Testis (tissue), 3 donors: Measurements from ENCODE around the gene COLGALT1. TPM values are rescaled to one million over a fixed set of nuclear protein-coding genes. Genes with fewer than 3 reads are reported as not detected.
"Not testable (repeated sequence)": the region's sequence is repeated elsewhere in the genome, so short reads cannot be mapped to it uniquely, and the experiment has no call there.

Source experiments
- DNase-seq: peaks from one replicate; pipeline ENCODE4 v3.0.0-alpha.2; 2019
- H3K27ac ChIP-seq, 2 donors: fragments of 200-600 bp; sonication (generic); one replicate each; pipeline ENCODE4 v1.5.1; 2019
- H3K27me3 ChIP-seq: fragments of 200-600 bp; sonication (generic); one replicate; pipeline ENCODE4 v1.5.1; 2019
- H3K36me3 ChIP-seq: fragments of 200-600 bp; sonication (generic); one replicate; pipeline ENCODE4 v1.5.1; 2017; ENCODE audit warnings: low read depth; ENCODE audit errors: missing control alignments
- H3K4me1 ChIP-seq: fragments of 200-600 bp; sonication (generic); one replicate; pipeline ENCODE4 v1.5.1; 2019
- H3K4me3 ChIP-seq, 2 donors: fragments of 200-600 bp; sonication (generic); one replicate each; pipeline ENCODE4 v1.5.1; 2017 to 2019
- H3K9me3 ChIP-seq: fragments of 200-600 bp; sonication (generic); one replicate; pipeline ENCODE4 v1.5.1; 2017
- CTCF ChIP-seq, 3 experiments: fragments of 450-650 bp in 2 of 3; fragments of 200-600 bp in 1 of 3; sonication (generic) in 1 of 3; IDR thresholded peaks; one replicate each; pipeline ENCODE4 v1.5.1; 2016 to 2019; ENCODE audit warnings: antibody characterized with exemption in 3 of 3, mild to moderate bottlenecking in 2 of 3, moderate library complexity in 1 of 3
- POLR2A ChIP-seq: fragments of 450-650 bp; IDR thresholded peaks from one replicate; pipeline ENCODE4 v1.6.1; 2017; ENCODE audit warnings: antibody characterized with exemption, mild to moderate bottlenecking, moderate library complexity
- WGBS, 2 donors: methylation state at CpG; one replicate each; pipeline ENCODE4 v1.1.5; 2018; 5-methylcytosine and 5-hydroxymethylcytosine counted together
- intact Hi-C: fragments of 100-400 bp; cut with DNase I; formaldehyde crosslinking; loops from one replicate; pipeline ENCODE4 v1.15.1; 2023; ENCODE audit warnings: low total_unique reads
- polyA plus RNA-seq: library from polyadenylated mRNA; stranded (reverse); fragments of 350-450 nt; fragmentation: Illumina TruSeq; extraction: RNeasy Lipid Tissue Mini Kit (QIAGEN cat#74804); gene quantifications from one replicate; pipeline ENCODE4 v1.2.3, GENCODE V29; 2014; ENCODE audit warnings: low read depth, low replicate concordance; ENCODE audit not compliant: insufficient read depth
- total RNA-seq, 2 donors: library from RNA; depleted of rRNA; stranded (reverse); fragments of >200 nt; gene quantifications; one replicate each; pipeline ENCODE4 v1.2.3, GENCODE V29; 2016

COLGALT1 gene
- total and polyA plus RNA-seq, 3 donors from 2014 or later, result 52.0 to 94.5 (median 70.3) TPM

- Histone ChIP-seq H3K27me3 (no peaks in the 10 kb centered on the region), H3K4me3 (no peak overlapping the region), H3K36me3 (no peaks in the 10 kb centered on the region), H3K27ac (no peak overlapping the region), H3K4me1 (no peaks in the 10 kb centered on the region), H3K9me3 (no peaks in the 10 kb centered on the region)
- WGBS, 2 donors, result 60 to 77% methylated on average over 3 to 8 of the region's 8 CpGs
- TF ChIP-seq POLR2A (no peak), CTCF (IDR thresholded peaks at IDR 0.05) (no peak)
- intact Hi-C loops, result no loop called here
- DNase-seq, result no peak
These were observed 27.2 kb downstream of the COLGALT1 start for GRCh38 chr19:17582613-17583012.

- intact Hi-C loops, result no loop called here
- no peak for TF ChIP-seq POLR2A
- TF ChIP-seq CTCF (IDR thresholded peaks at IDR 0.05), result no peak
- WGBS, 2 donors, result 66 to 71% methylated on average over 3 of the region's 3 CpGs
These were observed 28.7 kb downstream of the COLGALT1 start for GRCh38 chr19:17584132-17584531.

GRCh38 chr19:17585395-17585794 is 29.9 kb downstream of the COLGALT1 start:
- intact Hi-C loops, DNase-seq, H3K27ac ChIP-seq, H3K4me1 ChIP-seq, H3K27me3 ChIP-seq, H3K9me3 ChIP-seq, H3K4me3 ChIP-seq, H3K36me3 ChIP-seq: not testable (repeated sequence)
- WGBS, 2 donors, result 67 to 72% methylated on average over 7 of the region's 7 CpGs

More at GRCh38 chr19:17584132-17584531, 28.7 kb downstream of the COLGALT1 start:
- no peak for DNase-seq
- H3K4me1 ChIP-seq, result no peaks in the 10 kb centered on the region
- H3K4me3 ChIP-seq, result no peak overlapping the region
- no peaks in the 10 kb centered on the region for H3K36me3 ChIP-seq
- no peak overlapping the region for H3K27ac ChIP-seq
- no peaks in the 10 kb centered on the region for H3K27me3 ChIP-seq
- no peaks in the 10 kb centered on the region for H3K9me3 ChIP-seq

- Histone ChIP-seq H3K36me3 (no peaks in the 10 kb centered on the region), H3K27me3 (no peaks in the 10 kb centered on the region), H3K4me1 (no peaks in the 10 kb centered on the region), H3K9me3 (no peaks in the 10 kb centered on the region), H3K27ac (no peak overlapping the region), H3K4me3 (no peak overlapping the region)
- no peak for TF ChIP-seq CTCF (IDR thresholded peaks at IDR 0.05)
- no peak for TF ChIP-seq POLR2A
- intact Hi-C loops, result no loop called here
- DNase-seq, result no peak
- 65 to 69% methylated on average over 1 of the region's 1 CpG for WGBS, 2 donors
These were observed 35.4 kb downstream of the COLGALT1 start for GRCh38 chr19:17590866-17591265.

- H3K36me3 ChIP-seq, H3K9me3 ChIP-seq, H3K27ac ChIP-seq, H3K27me3 ChIP-seq, DNase-seq, H3K4me1 ChIP-seq, intact Hi-C loops, H3K4me3 ChIP-seq: not testable (repeated sequence)
- 82 to 94% methylated on average over 7 of the region's 7 CpGs for WGBS, 2 donors
These were observed 38.8 kb downstream of the COLGALT1 start for GRCh38 chr19:17594296-17594695.

- H3K4me1 ChIP-seq, DNase-seq, H3K36me3 ChIP-seq, H3K27ac ChIP-seq, H3K27me3 ChIP-seq, intact Hi-C loops, H3K4me3 ChIP-seq, H3K9me3 ChIP-seq: not testable (repeated sequence)
- WGBS, 2 donors, result 90 to 95% methylated on average over 8 of the region's 8 CpGs
These were observed 42.6 kb downstream of the COLGALT1 start for GRCh38 chr19:17598063-17598462.
